Esophagus muscularis mucosa (tissue), 3 donors: Measurements from ENCODE around the gene EHBP1.

Experiments
- POLR2A ChIP-seq: fragments of 450-650 bp; IDR thresholded peaks from one replicate; pipeline ENCODE4 v1.6.1; 2017; ENCODE audit warnings: antibody characterized with exemption, moderate library complexity, mild to moderate bottlenecking, low read depth
- POLR2AphosphoS5 ChIP-seq, 2 donors: sonication (generic); formaldehyde crosslinking; IDR thresholded peaks; one replicate each; pipeline ENCODE4 v1.6.1; 2017; ENCODE audit warnings: antibody characterized with exemption in 2 of 2
- TF ChIP-seq, protein P1 (sequence below), 3 experiments: fragments of 200-600 bp in 2 of 3; fragments of 450-650 bp in 1 of 3; sonication (generic) in 2 of 3; IDR thresholded peaks; one replicate each; pipeline ENCODE4 v1.5.1; 2017 to 2019; ENCODE audit warnings: antibody characterized with exemption in 3 of 3, mild to moderate bottlenecking in 2 of 3, moderate library complexity in 1 of 3

DNA sequence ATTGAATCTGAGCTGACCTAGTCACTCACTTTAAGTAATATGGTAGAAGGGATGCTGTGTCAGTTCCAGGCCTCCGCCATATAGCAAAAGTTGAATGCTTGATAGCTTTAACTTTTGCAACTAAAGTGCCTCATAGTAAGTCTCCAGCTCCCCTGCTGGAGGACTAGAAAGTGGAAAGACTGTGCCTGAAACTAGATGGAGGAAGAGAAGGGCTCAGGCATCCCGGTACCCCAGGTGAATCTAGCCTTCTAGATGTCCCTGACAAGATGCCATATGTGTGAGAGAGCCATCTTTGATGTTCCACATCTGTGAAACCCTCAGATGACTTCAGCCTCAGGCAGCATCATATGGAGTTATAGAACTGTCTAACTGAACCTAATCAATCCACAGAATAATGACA lies 366.2 kb downstream of the EHBP1 start:
- TF ChIP-seq, protein P1, sequence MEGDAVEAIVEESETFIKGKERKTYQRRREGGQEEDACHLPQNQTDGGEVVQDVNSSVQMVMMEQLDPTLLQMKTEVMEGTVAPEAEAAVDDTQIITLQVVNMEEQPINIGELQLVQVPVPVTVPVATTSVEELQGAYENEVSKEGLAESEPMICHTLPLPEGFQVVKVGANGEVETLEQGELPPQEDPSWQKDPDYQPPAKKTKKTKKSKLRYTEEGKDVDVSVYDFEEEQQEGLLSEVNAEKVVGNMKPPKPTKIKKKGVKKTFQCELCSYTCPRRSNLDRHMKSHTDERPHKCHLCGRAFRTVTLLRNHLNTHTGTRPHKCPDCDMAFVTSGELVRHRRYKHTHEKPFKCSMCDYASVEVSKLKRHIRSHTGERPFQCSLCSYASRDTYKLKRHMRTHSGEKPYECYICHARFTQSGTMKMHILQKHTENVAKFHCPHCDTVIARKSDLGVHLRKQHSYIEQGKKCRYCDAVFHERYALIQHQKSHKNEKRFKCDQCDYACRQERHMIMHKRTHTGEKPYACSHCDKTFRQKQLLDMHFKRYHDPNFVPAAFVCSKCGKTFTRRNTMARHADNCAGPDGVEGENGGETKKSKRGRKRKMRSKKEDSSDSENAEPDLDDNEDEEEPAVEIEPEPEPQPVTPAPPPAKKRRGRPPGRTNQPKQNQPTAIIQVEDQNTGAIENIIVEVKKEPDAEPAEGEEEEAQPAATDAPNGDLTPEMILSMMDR (IDR thresholded peaks at IDR 0.05), result no peak
- no peak for TF ChIP-seq POLR2AphosphoS5 (IDR thresholded peaks at IDR 0.05)
- no peak for TF ChIP-seq POLR2A
